Non-pigmented ciliary epithelial cell (primary cell): ENCODE measurements around the gene ZNF438.
"Not testable (repeated sequence)": the region's sequence is repeated elsewhere in the genome, so short reads cannot be mapped to it uniquely, and the experiment has no call there.

Experiments
- DNase-seq: peaks from one replicate; pipeline ENCODE4 v3.0.0-alpha.2; 2010; ENCODE audit warnings: low read depth

The ZNF438 gene

GRCh38 chr10:31031558-31032257 lies at the start of gene ZNF438:
ZNF438 (minus strand) TSS chr10:31031865; CDS start chr10:30877034, 154,831 bp downstream.
- DNase-seq = peak; percentile 71

GRCh38 chr10:31076610-31076988 lies 44.9 kb upstream of the ZNF438 start:
- DNase-seq = no peak

GRCh38 chr10:31075881-31076609 lies 44.4 kb upstream of the ZNF438 start:
- no peak for DNase-seq

GRCh38 chr10:31075434-31075833 lies 43.8 kb upstream of the ZNF438 start:
- DNase-seq = peak; percentile 98

GRCh38 chr10:31074722-31075086 lies 43.0 kb upstream of the ZNF438 start:
- no peak for DNase-seq

GRCh38 chr10:31073996-31074721 lies 42.5 kb upstream of the ZNF438 start:
- no peak for DNase-seq

GRCh38 chr10:31073211-31073610 lies 41.5 kb upstream of the ZNF438 start:
- DNase-seq = no peak

GRCh38 chr10:31072451-31072850 lies 40.8 kb upstream of the ZNF438 start:
- DNase-seq = no peak

GRCh38 chr10:31071232-31072005 lies 39.8 kb upstream of the ZNF438 start:
- DNase-seq = peak; percentile 73

GRCh38 chr10:31070691-31071090 lies 39.0 kb upstream of the ZNF438 start:
- no peak for DNase-seq

- DNase-seq = no peak
Observed at GRCh38 chr10:31070025-31070424, 38.4 kb upstream of the ZNF438 start.

GRCh38 chr10:31069411-31069810 lies 37.7 kb upstream of the ZNF438 start:
- DNase-seq = no peak

- DNase-seq = peak; percentile 63
Observed at GRCh38 chr10:31064348-31064747, 32.7 kb upstream of the ZNF438 start.

GRCh38 chr10:31063841-31064240 lies 32.2 kb upstream of the ZNF438 start:
- no peak for DNase-seq

GRCh38 chr10:31062856-31063255 lies 31.2 kb upstream of the ZNF438 start:
- no peak for DNase-seq

- no peak for DNase-seq
Observed at GRCh38 chr10:31061941-31062340, 30.3 kb upstream of the ZNF438 start.

GRCh38 chr10:31058795-31059703 lies 27.4 kb upstream of the ZNF438 start:
- no peak for DNase-seq

- not testable (repeated sequence) for DNase-seq
Observed at GRCh38 chr10:31056678-31057077, 25.0 kb upstream of the ZNF438 start.

- DNase-seq = no peak
Observed at GRCh38 chr10:31055573-31056251, 24.0 kb upstream of the ZNF438 start.

- no peak for DNase-seq
Observed at GRCh38 chr10:31051703-31052102, 20.0 kb upstream of the ZNF438 start.

GRCh38 chr10:31042670-31043069 lies 11.0 kb upstream of the ZNF438 start:
- no peak for DNase-seq
